Panc1 (cell line): ENCODE data around the gene AKAP5. TPM values are rescaled to one million over a fixed set of nuclear protein-coding genes. Genes with fewer than 3 reads are reported as not detected.

Experiments used
- ATAC-seq: fragments of 200-7000 bp; cut with Tn5 transposase; 2 replicates; pipeline ENCODE4 v1.9.1; 2020; ENCODE audit warnings: mild to moderate bottlenecking, moderate library complexity
- BruUV-seq: library from RNA; stranded (reverse); fragments of 400-500 nt; replicated peaks from 2 replicates; lab custom pipeline; 2021; lab: Mats Ljungman, UMichigan
- CTCF ChIA-PET: fragments of 300-600 bp; sonication (Branson Sonifier 250); formaldehyde crosslinking; loops from one replicate; lab custom pipeline; 2022; ENCODE audit warnings: antibody characterized with exemption; lab: Charles Lee
- POLR2A ChIA-PET: fragments of 300-600 bp; sonication (Branson Sonifier 250); formaldehyde crosslinking; loops from one replicate; lab custom pipeline; 2022; ENCODE audit warnings: antibody characterized with exemption; lab: Charles Lee
- DNase-seq: peaks from one replicate; pipeline ENCODE4 v3.0.0-alpha.2; 2010; ENCODE audit warnings: low read depth, low spot score
- H3K27ac ChIP-seq: 2 replicates; pipeline ENCODE4 v1.5.1; 2011; ENCODE audit warnings: mild to moderate bottlenecking, low read length, inconsistent platforms
- H3K27me3 ChIP-seq: fragments of 200-500 bp; sonication (Bioruptor generic); 2 replicates; pipeline ENCODE4 v1.6.0; 2014; ENCODE audit warnings: low read length, inconsistent platforms; ENCODE audit not compliant: control insufficient read depth, insufficient read depth
- H3K36me3 ChIP-seq: fragments of 200-500 bp; sonication (Bioruptor generic); 2 replicates; pipeline ENCODE4 v1.5.1; 2014; ENCODE audit warnings: inconsistent platforms, mild to moderate bottlenecking, low read length, moderate library complexity; ENCODE audit not compliant: control insufficient read depth, insufficient read depth
- H3K4me1 ChIP-seq: 2 replicates; pipeline ENCODE4 v1.5.1; 2011; ENCODE audit warnings: inconsistent platforms, mild to moderate bottlenecking, low read length, moderate library complexity; ENCODE audit not compliant: control insufficient read depth, insufficient read depth
- H3K4me3 ChIP-seq, 2 experiments: 2 replicates each; pipeline ENCODE4 v1.5.1; 2011 to 2012; ENCODE audit warnings: low read depth in 2 of 2, low read length in 2 of 2, mild to moderate bottlenecking in 2 of 2, inconsistent platforms in 1 of 2, moderate library complexity in 1 of 2
- H3K9me3 ChIP-seq: fragments of 200-500 bp; sonication (Bioruptor generic); 2 replicates; pipeline ENCODE4 v1.5.1; 2014; ENCODE audit warnings: low read depth, mild to moderate bottlenecking, inconsistent platforms, low read length, moderate library complexity; ENCODE audit not compliant: control insufficient read depth, insufficient read depth
- CTCF ChIP-seq: fragments of 450-650 bp; IDR thresholded peaks from 2 replicates; pipeline ENCODE4 v1.5.1; 2017; ENCODE audit warnings: mild to moderate bottlenecking
- POLR2AphosphoS5 ChIP-seq: IDR thresholded peaks from 2 replicates; pipeline ENCODE4 v1.6.1; 2012; ENCODE audit warnings: mild to moderate bottlenecking, low read depth, low read length, moderate library complexity
- REST ChIP-seq, 2 experiments: IDR thresholded peaks; 2 replicates each; pipeline ENCODE4 v1.6.1; 2011 to 2012; ENCODE audit warnings: low read depth in 2 of 2, control low read depth in 1 of 2, low read length in 1 of 2, mild to moderate bottlenecking in 1 of 2, moderate library complexity in 1 of 2; ENCODE audit not compliant: insufficient read depth in 1 of 2
- SIN3A ChIP-seq: IDR thresholded peaks from 2 replicates; pipeline ENCODE4 v1.6.1; 2012; ENCODE audit warnings: low read depth, mild to moderate bottlenecking, low read length, moderate library complexity, borderline replicate concordance; ENCODE audit not compliant: insufficient read depth
- TCF7L2 ChIP-seq: IDR thresholded peaks from 2 replicates; pipeline ENCODE4 v1.6.1; 2011; ENCODE audit warnings: mild to moderate bottlenecking, low read depth, low read length, inconsistent platforms
- in situ Hi-C: cut with HindIII; loops from 2 replicates; pipeline ENCODE4 v1.10.0; 2016; ENCODE audit warnings: low sequenced_read_pairs, low pct_unique_long_range_greater_than_20kb
- intact Hi-C: fragments of 100-400 bp; cut with micrococcal nuclease; formaldehyde crosslinking; loops from one replicate; pipeline ENCODE4 v1.10.0; 2022; ENCODE audit not compliant: unreplicated experiment
- total RNA-seq: library from RNA; stranded (reverse); gene quantifications from one replicate; pipeline ENCODE4 v1.2.1, GENCODE V29; 2021; ENCODE audit not compliant: unreplicated experiment

AKAP5 gene
- total RNA-seq, 1 experiment from 2014 or later, result 0.64 TPM

GRCh38 chr14:64423987-64424386, 41.3 kb upstream of the AKAP5 start:
- Histone ChIP-seq H3K27ac (no peak overlapping the region), H3K4me3 (no peak overlapping the region), H3K36me3 (peaks cover 13% of the 10 kb centered on the region), H3K9me3 (no peaks in the 10 kb centered on the region), H3K27me3 (no peaks in the 10 kb centered on the region), H3K4me1 (no peaks in the 10 kb centered on the region)
- DNase-seq (no peak), ATAC-seq (no peak)
- no TSS peak for BruUV-seq
- TF ChIP-seq TCF7L2 (no peak), CTCF (no peak), POLR2AphosphoS5 (no peak), SIN3A (no peak), REST (IDR thresholded peaks at IDR 0.05; ENCODE audit: insufficient read depth in 1 of 2, low read depth in 2 of 2, low read length in 1 of 2) (no peak)
- ChIA-PET POLR2A (no interaction called here), CTCF (no interaction called here)
- in situ Hi-C loops (no loop called here), intact Hi-C loops (no loop called here)

- Histone ChIP-seq H3K4me3 (no peak overlapping the region), H3K4me1 (no peaks in the 10 kb centered on the region), H3K27me3 (no peaks in the 10 kb centered on the region), H3K27ac (no peak overlapping the region), H3K36me3 (peaks cover 26% of the 10 kb centered on the region), H3K9me3 (no peaks in the 10 kb centered on the region)
- BruUV-seq, result no TSS peak
- TF ChIP-seq REST (IDR thresholded peaks at IDR 0.05; ENCODE audit: insufficient read depth in 1 of 2, low read depth in 2 of 2, low read length in 1 of 2) (no peak), SIN3A (no peak), CTCF (no peak), POLR2AphosphoS5 (no peak), TCF7L2 (no peak)
- DNase-seq, result no peak
- ChIA-PET POLR2A (no interaction called here), CTCF (no interaction called here)
- intact Hi-C loops (no loop called here), in situ Hi-C loops (no loop called here)
- ATAC-seq, result no peak
Observed at GRCh38 chr14:64434528-64434927, 30.8 kb upstream of the AKAP5 start.
